Mesenchymal stem cell (in vitro differentiated cells and primary cell): Measurements from ENCODE around the gene CCDC160. TPM values are rescaled to one million over a fixed set of nuclear protein-coding genes. Genes with fewer than 3 reads are reported as not detected.

ENCODE experiments used
- DNase-seq: peaks from one replicate; pipeline ENCODE4 v3.0.0-alpha.2; 2013
- H2AFZ ChIP-seq: one replicate; pipeline ENCODE4 v1.6.1; 2013; ENCODE audit warnings: low read depth, mild to moderate bottlenecking, control low read depth, inconsistent platforms, low read length, moderate library complexity
- H2AK5ac ChIP-seq: 2 replicates; pipeline ENCODE4 v1.6.1; 2013; ENCODE audit warnings: low read length, moderate library complexity, mild to moderate bottlenecking, inconsistent platforms; ENCODE audit not compliant: severe bottlenecking
- H2BK120ac ChIP-seq: one replicate; pipeline ENCODE4 v1.6.1; 2013; ENCODE audit warnings: low read depth, mild to moderate bottlenecking, inconsistent platforms, low read length, moderate library complexity
- H2BK12ac ChIP-seq, 2 experiments: one replicate each; pipeline ENCODE4 v1.6.1; 2013; ENCODE audit warnings: inconsistent platforms in 2 of 2, low read length in 2 of 2, mild to moderate bottlenecking in 2 of 2, moderate library complexity in 2 of 2, control low read depth in 1 of 2
- H2BK15ac ChIP-seq: one replicate; pipeline ENCODE4 v1.6.1; 2013; ENCODE audit warnings: mild to moderate bottlenecking, low read depth, inconsistent platforms; ENCODE audit not compliant: poor library complexity, severe bottlenecking
- H2BK5ac ChIP-seq: 2 replicates; pipeline ENCODE4 v1.6.1; 2013; ENCODE audit warnings: low read depth, mild to moderate bottlenecking, low read length, control low read depth, inconsistent platforms; ENCODE audit not compliant: poor library complexity, severe bottlenecking
- H3K14ac ChIP-seq, 2 experiments: one replicate each; pipeline ENCODE4 v1.6.1; 2013; ENCODE audit warnings: inconsistent platforms in 2 of 2, low read length in 2 of 2, control low read depth in 1 of 2, mild to moderate bottlenecking in 1 of 2, moderate library complexity in 1 of 2
- H3K18ac ChIP-seq, 2 experiments: one replicate each; pipeline ENCODE4 v1.6.1; 2013; ENCODE audit warnings: inconsistent platforms in 2 of 2, low read length in 2 of 2, control low read depth in 1 of 2, low read depth in 1 of 2, mild to moderate bottlenecking in 1 of 2
- H3K23ac ChIP-seq, 2 experiments: one replicate each; pipeline ENCODE4 v1.6.1; 2013; ENCODE audit warnings: inconsistent platforms in 2 of 2, low read length in 2 of 2, mild to moderate bottlenecking in 2 of 2, moderate library complexity in 2 of 2, control low read depth in 1 of 2
- H3K27ac ChIP-seq: 2 replicates; pipeline ENCODE4 v1.5.1; 2013; ENCODE audit warnings: mild to moderate bottlenecking, moderate library complexity, low read length, control low read depth, inconsistent platforms; ENCODE audit not compliant: poor library complexity, severe bottlenecking
- H3K27me3 ChIP-seq, 2 experiments: 2 replicates each; pipeline versions ENCODE4 v1.6.1 to v1.7.0; 2013; ENCODE audit warnings: low read length in 2 of 2, mild to moderate bottlenecking in 2 of 2, moderate library complexity in 2 of 2, control low read depth in 1 of 2, inconsistent platforms in 1 of 2; ENCODE audit not compliant: control insufficient read depth in 1 of 2, insufficient read depth in 1 of 2
- H3K36me3 ChIP-seq, 2 experiments: 2 replicates each; pipeline versions ENCODE4 v1.6.1 to v1.7.0; 2013; ENCODE audit warnings: low read length in 2 of 2, control low read depth in 1 of 2, inconsistent platforms in 1 of 2, low read depth in 1 of 2, mild to moderate bottlenecking in 1 of 2; ENCODE audit not compliant: insufficient read depth in 2 of 2, control insufficient read depth in 1 of 2
- H3K4ac ChIP-seq, 2 experiments: one replicate each; pipeline ENCODE4 v1.6.1; 2013; ENCODE audit warnings: inconsistent platforms in 2 of 2, low read length in 2 of 2, mild to moderate bottlenecking in 2 of 2, moderate library complexity in 2 of 2, control low read depth in 1 of 2, low read depth in 1 of 2
- H3K4me1 ChIP-seq: 2 replicates; pipeline ENCODE4 v1.6.1; 2013; ENCODE audit warnings: low read depth, low read length, control low read depth; ENCODE audit not compliant: control insufficient read depth, insufficient read depth
- H3K4me2 ChIP-seq: 2 replicates; pipeline ENCODE4 v1.6.1; 2013; ENCODE audit warnings: low read length, mild to moderate bottlenecking, inconsistent platforms; ENCODE audit not compliant: poor library complexity, severe bottlenecking
- H3K4me3 ChIP-seq, 2 experiments: 2 replicates each; pipeline versions ENCODE4 v1.5.1 to v1.7.0; 2013; ENCODE audit warnings: low read length in 2 of 2, mild to moderate bottlenecking in 2 of 2, control low read depth in 1 of 2, low read depth in 1 of 2; ENCODE audit not compliant: insufficient read depth in 1 of 2
- H3K79me1 ChIP-seq: replicated peaks from 2 replicates; pipeline ENCODE4 v1.6.1; 2013; ENCODE audit warnings: mild to moderate bottlenecking, control low read depth, low read length, inconsistent platforms; ENCODE audit not compliant: poor library complexity, severe bottlenecking
- H3K9ac ChIP-seq: 2 replicates; pipeline ENCODE4 v1.7.0; 2013; ENCODE audit warnings: mild to moderate bottlenecking, low read length, moderate library complexity
- H3K9me3 ChIP-seq: 2 replicates; pipeline ENCODE4 v1.7.0; 2013; ENCODE audit warnings: mild to moderate bottlenecking, low read length; ENCODE audit not compliant: control insufficient read depth
- H4K8ac ChIP-seq: one replicate; pipeline ENCODE4 v1.6.1; 2013; ENCODE audit warnings: inconsistent platforms, mild to moderate bottlenecking, low read length, moderate library complexity
- H4K91ac ChIP-seq: one replicate; pipeline ENCODE4 v1.6.1; 2013; ENCODE audit warnings: mild to moderate bottlenecking, low read length, inconsistent platforms
- WGBS: methylation state at CpG from one replicate; pipeline ENCODE4 v1.1.7; 2013; ENCODE audit warnings: mixed read lengths; 5-methylcytosine and 5-hydroxymethylcytosine counted together
- polyA plus RNA-seq, 2 experiments: library from polyadenylated mRNA; stranded (reverse); fragments of 200-250 nt; gene quantifications; one replicate each; pipeline ENCODE4 v1.2.3, GENCODE V29; 2013

Gene CCDC160
- polyA plus RNA-seq (2013, experiment 1 of 2) = 0.26 TPM
- polyA plus RNA-seq (2013, experiment 2 of 2) = 0.25 TPM

- peak within 1 kb of the TSS; percentile 57 for H3K9ac ChIP-seq
- no peak within 1 kb of the TSS for H2BK15ac ChIP-seq
- H3K4me1 ChIP-seq = peaks cover 4% of the 10 kb centered on the region
- H3K27me3 ChIP-seq = peaks cover 0 to 7% of the 10 kb centered on the region in 2 experiments
- H3K18ac ChIP-seq = no peak within 1 kb of the TSS
- no peak within 1 kb of the TSS for H4K8ac ChIP-seq
- no peak within 1 kb of the TSS for H3K27ac ChIP-seq
- DNase-seq = peak; percentile 39
- H2BK12ac ChIP-seq = no peak within 1 kb of the TSS
- no peak within 1 kb of the TSS for H2AK5ac ChIP-seq
- H3K79me1 ChIP-seq = no peaks in the 10 kb centered on the region
- H3K4me3 ChIP-seq = peak within 1 kb of the TSS; percentile 65 to 67
- no peak within 1 kb of the TSS for H3K4ac ChIP-seq
- no peaks in the 10 kb centered on the region for H3K9me3 ChIP-seq
- no peak within 1 kb of the TSS for H3K23ac ChIP-seq
- no peaks in the 10 kb centered on the region for H3K36me3 ChIP-seq
- H2AFZ ChIP-seq = peak within 1 kb of the TSS; percentile 89
- H3K4me2 ChIP-seq = peak within 1 kb of the TSS; percentile 71
- H2BK5ac ChIP-seq = no peak within 1 kb of the TSS
- H4K91ac ChIP-seq = no peak within 1 kb of the TSS
- WGBS = 2% methylated on average over 25 of the region's 70 CpGs
- no peak within 1 kb of the TSS for H2BK120ac ChIP-seq
- no peak within 1 kb of the TSS for H3K14ac ChIP-seq
These were observed at the start of gene CCDC160 for GRCh38 chrX:134236626-134237614. CCDC160 (plus strand) TSS chrX:134237182; CDS start chrX:134244801, 7,619 bp downstream.

- no peaks in the 10 kb centered on the region for H3K9me3 ChIP-seq
- no peak overlapping the region for H3K9ac ChIP-seq
- H2BK15ac ChIP-seq = no peak overlapping the region
- H3K4me2 ChIP-seq = no peak overlapping the region
- no peak overlapping the region for H2BK12ac ChIP-seq
- H3K4ac ChIP-seq = no peak overlapping the region
- no peak overlapping the region for H3K14ac ChIP-seq
- WGBS = no CpG with 5 or more reads among the region's 2 CpGs
- no peak overlapping the region for H3K27ac ChIP-seq
- H2BK5ac ChIP-seq = no peak overlapping the region
- no peak for DNase-seq
- no peak overlapping the region for H4K91ac ChIP-seq
- no peak overlapping the region for H4K8ac ChIP-seq
- H3K18ac ChIP-seq = no peak overlapping the region
- H2AK5ac ChIP-seq = no peak overlapping the region
- peaks cover 0 to 4% of the 10 kb centered on the region in 2 experiments for H3K27me3 ChIP-seq
- no peaks in the 10 kb centered on the region for H3K4me1 ChIP-seq
- no peak overlapping the region for H3K23ac ChIP-seq
- H3K79me1 ChIP-seq = no peaks in the 10 kb centered on the region
- H3K4me3 ChIP-seq = no peak overlapping the region
- H2BK120ac ChIP-seq = no peak overlapping the region
- no peak overlapping the region for H2AFZ ChIP-seq
- no peaks in the 10 kb centered on the region for H3K36me3 ChIP-seq
These were observed 45.7 kb upstream of the CCDC160 start for GRCh38 chrX:134191281-134191680.

GRCh38 chrX:134194915-134195314 lies 42.1 kb upstream of the CCDC160 start:
- Histone ChIP-seq H3K4me2 (no peak overlapping the region), H4K8ac (no peak overlapping the region), H3K4me1 (no peaks in the 10 kb centered on the region), H4K91ac (no peak overlapping the region), H3K4me3 (no peak overlapping the region), H2BK12ac (no peak overlapping the region), H3K4ac (no peak overlapping the region), H2BK5ac (no peak overlapping the region), H2BK15ac (no peak overlapping the region), H3K9ac (no peak overlapping the region), H3K27me3 (no peaks in the 10 kb centered on the region), H2AK5ac (no peak overlapping the region), H3K18ac (no peak overlapping the region), H3K23ac (no peak overlapping the region), H3K14ac (no peak overlapping the region), H3K9me3 (peaks cover 8% of the 10 kb centered on the region), H3K27ac (no peak overlapping the region), H3K79me1 (no peaks in the 10 kb centered on the region), H2AFZ (no peak overlapping the region), H2BK120ac (no peak overlapping the region), H3K36me3 (no peaks in the 10 kb centered on the region)
- WGBS = 97% methylated on average over 4 of the region's 6 CpGs
- no peak for DNase-seq

GRCh38 chrX:134202561-134202960 lies 34.4 kb upstream of the CCDC160 start:
- no peak overlapping the region for H3K4me2 ChIP-seq
- no peaks in the 10 kb centered on the region for H3K79me1 ChIP-seq
- DNase-seq = no peak
- 60% methylated on average over 1 of the region's 1 CpG for WGBS
- no peak overlapping the region for H4K8ac ChIP-seq
- H3K27me3 ChIP-seq = no peaks in the 10 kb centered on the region
- H3K14ac ChIP-seq = no peak overlapping the region
- H3K23ac ChIP-seq = no peak overlapping the region
- H2AK5ac ChIP-seq = no peak overlapping the region
- no peaks in the 10 kb centered on the region for H3K4me1 ChIP-seq
- H3K9ac ChIP-seq = no peak overlapping the region
- no peak overlapping the region for H3K4ac ChIP-seq
- no peak overlapping the region for H2BK12ac ChIP-seq
- no peak overlapping the region for H3K27ac ChIP-seq
- H3K9me3 ChIP-seq = peaks cover 11% of the 10 kb centered on the region
- no peak overlapping the region for H3K4me3 ChIP-seq
- no peak overlapping the region for H3K18ac ChIP-seq
- H4K91ac ChIP-seq = no peak overlapping the region
- no peak overlapping the region for H2AFZ ChIP-seq
- no peak overlapping the region for H2BK120ac ChIP-seq
- no peak overlapping the region for H2BK15ac ChIP-seq
- no peak overlapping the region for H2BK5ac ChIP-seq
- H3K36me3 ChIP-seq = no peaks in the 10 kb centered on the region
